HG02588 (cell line): Measurements from ENCODE around the gene PALMD.

Experiments
- ATAC-seq: cut with Tn5 transposase; IDR thresholded peaks from one replicate; pipeline ENCODE4 v1.9.1; 2021; ENCODE audit warnings: mild to moderate bottlenecking, moderate library complexity; ENCODE audit not compliant: unreplicated experiment

PALMD gene

GRCh38 chr1:99645699-99646531, at the start of gene PALMD:
PALMD (plus strand) TSS chr1:99646113; CDS start chr1:99646318, 205 bp downstream.
- ATAC-seq: no peak

- no peak for ATAC-seq
Observed at GRCh38 chr1:99598738-99599411, 47.0 kb upstream of the PALMD start.

- no peak for ATAC-seq
Observed at GRCh38 chr1:99599678-99600175, 46.2 kb upstream of the PALMD start.

- ATAC-seq: no peak
Observed at GRCh38 chr1:99600782-99601181, 45.1 kb upstream of the PALMD start.

- no peak for ATAC-seq
Observed at GRCh38 chr1:99601208-99601607, 44.7 kb upstream of the PALMD start.

- no peak for ATAC-seq
Observed at GRCh38 chr1:99601709-99602403, 44.1 kb upstream of the PALMD start.

GRCh38 chr1:99602404-99602969, 43.4 kb upstream of the PALMD start:
- no peak for ATAC-seq

GRCh38 chr1:99603699-99604560, 42.0 kb upstream of the PALMD start:
- no peak for ATAC-seq

- no peak for ATAC-seq
Observed at GRCh38 chr1:99606306-99606705, 39.6 kb upstream of the PALMD start.

- no peak for ATAC-seq
Observed at GRCh38 chr1:99607590-99607989, 38.3 kb upstream of the PALMD start.

GRCh38 chr1:99608058-99608457, 37.9 kb upstream of the PALMD start:
- no peak for ATAC-seq

- ATAC-seq: no peak
Observed at GRCh38 chr1:99613716-99614115, 32.2 kb upstream of the PALMD start.

- no peak for ATAC-seq
Observed at GRCh38 chr1:99614728-99615127, 31.2 kb upstream of the PALMD start.

- ATAC-seq: no peak
Observed at GRCh38 chr1:99619583-99619982, 26.3 kb upstream of the PALMD start.

- ATAC-seq: no peak
Observed at GRCh38 chr1:99621340-99621901, 24.5 kb upstream of the PALMD start.

GRCh38 chr1:99622702-99623347, 23.1 kb upstream of the PALMD start:
- no peak for ATAC-seq

- no peak for ATAC-seq
Observed at GRCh38 chr1:99623554-99623953, 22.4 kb upstream of the PALMD start.

- ATAC-seq: no peak
Observed at GRCh38 chr1:99627615-99628014, 18.3 kb upstream of the PALMD start.

- no peak for ATAC-seq
Observed at GRCh38 chr1:99629164-99629563, 16.7 kb upstream of the PALMD start.
